SH-SY5Y (cell line): Measurements from ENCODE around the gene UBE2Q2.

ENCODE experiments used
- GATA2 ChIP-seq: IDR thresholded peaks from 2 replicates; pipeline ENCODE4 v1.6.1; 2011; ENCODE audit warnings: mild to moderate bottlenecking, low read depth, low read length
- GATA3 ChIP-seq: IDR thresholded peaks from 2 replicates; pipeline ENCODE4 v1.6.1; 2011; ENCODE audit warnings: low read depth, mild to moderate bottlenecking, low read length, moderate library complexity

DNA sequence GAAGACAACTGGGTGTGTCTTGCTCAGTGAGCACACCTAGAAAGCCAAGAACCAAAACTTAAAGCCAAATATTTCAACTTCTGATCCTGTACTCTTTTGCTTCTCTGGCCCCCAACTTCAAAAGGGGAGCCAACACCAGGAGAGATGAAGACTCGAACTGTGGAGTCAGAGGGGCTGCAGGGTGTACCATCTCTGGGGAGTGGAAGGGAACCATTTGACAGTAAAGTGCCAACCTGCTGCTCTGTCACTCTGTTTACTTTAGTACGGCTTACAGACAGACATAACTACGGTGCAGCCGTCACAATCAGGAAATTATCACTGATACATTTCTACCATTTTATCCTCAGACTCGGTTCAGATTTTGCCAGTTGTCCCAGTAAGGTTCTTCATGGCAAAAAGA, 62.0 kb downstream of the UBE2Q2 start:
- TF ChIP-seq GATA3 = no peak
- no peak for TF ChIP-seq GATA2
